ENCODE measurements around the gene EVI5L. TPM values are rescaled to one million over a fixed set of nuclear protein-coding genes. Genes with fewer than 3 reads are reported as not detected.
"Not testable (repeated sequence)": the region's sequence is repeated elsewhere in the genome, so short reads cannot be mapped to it uniquely, and the experiment has no call there.

The EVI5L gene
- total and polyA plus RNA-seq, 2 of the 4 experiments (the other 2 are of a cell fraction): 12.7 to 14.6 TPM

GRCh38 chr19:7816040-7816439 lies 14.0 kb upstream of the EVI5L start:
- H4K20me1 ChIP-seq (ENCODE audit: insufficient read depth, low read length); intact Hi-C loops (cut with micrococcal nuclease): not testable (repeated sequence)

More at GRCh38 chr19:7816040-7816439, 14.0 kb upstream of the EVI5L start:
- H3K9ac ChIP-seq (ENCODE audit: low read depth, low read length); H3K4me1 ChIP-seq (ENCODE audit: control insufficient read depth, insufficient read depth, low read length); H3K79me1 ChIP-seq (ENCODE audit: low read depth in 1 of 2, low read length in 2 of 2); ATAC-seq (ENCODE audit: low read depth); H2BK15ac ChIP-seq (ENCODE audit: low read depth, low read length); CTCF ChIA-PET; H3K4me3 ChIP-seq (ENCODE audit: insufficient read depth, low read depth, low read length); H3K27ac ChIP-seq (ENCODE audit: insufficient read depth, low read length); H3K9me1 ChIP-seq (ENCODE audit: insufficient read depth, low read length); DNase-seq; H3K36me3 ChIP-seq (ENCODE audit: control insufficient read depth, insufficient read depth, low read length); BruUV-seq (replicated peaks); H2AK9ac ChIP-seq (replicated peaks; ENCODE audit: low read depth, low read length, poor library complexity); H4K8ac ChIP-seq (ENCODE audit: low read depth in 2 of 2, low read length in 2 of 2); dilution Hi-C loops (cut with HindIII; ENCODE audit: low sequenced_read_pairs, unreplicated experiment); H3K4me2 ChIP-seq (ENCODE audit: low read depth, low read length); H2AK5ac ChIP-seq (ENCODE audit: low read depth, low read length); H4K91ac ChIP-seq (ENCODE audit: insufficient read depth, low read depth, low read length); POLR2A ChIA-PET (ENCODE audit: unreplicated experiment); H3K14ac ChIP-seq (replicated peaks; ENCODE audit: low read depth, low read length); H3K56ac ChIP-seq (ENCODE audit: extremely low read depth, insufficient read depth, low read length); H2AFZ ChIP-seq (replicated peaks; ENCODE audit: low read length, poor library complexity); H3K4ac ChIP-seq (ENCODE audit: low read depth, low read length); H3K18ac ChIP-seq (ENCODE audit: low read depth, low read length); H4K5ac ChIP-seq (ENCODE audit: low read depth, low read length); H3K23ac ChIP-seq (ENCODE audit: low read depth, low read length); H2BK20ac ChIP-seq (ENCODE audit: low read depth, low read length); H2BK120ac ChIP-seq (ENCODE audit: low read depth, low read length); H2BK5ac ChIP-seq (ENCODE audit: low read depth, low read length, poor library complexity, severe bottlenecking): not testable (repeated sequence)
- peaks cover 11% of the 10 kb centered on the region for H3K9me3 ChIP-seq (ENCODE audit: control insufficient read depth, insufficient read depth, low read length)
- H3K27me3 ChIP-seq (ENCODE audit: control insufficient read depth, insufficient read depth, low read length): peaks cover 12% of the 10 kb centered on the region
- in situ Hi-C loops (cut with MboI; ENCODE audit: low sequenced_read_pairs): loop anchor here (25.0 kb wide), 1 partner anchor 704 kb away; no protein-coding TSS in a partner anchor
- no CpG with 5 or more reads among the region's 3 CpGs for WGBS, 2 experiments (ENCODE audit: extremely low coverage in 2 of 2, insufficient read length in 1 of 2)
